Nephron progenitor cell (in vitro differentiated cells): ENCODE results near the gene RBBP8.

Experiments used
- DNase-seq: peaks from one replicate; pipeline ENCODE4 v3.0.0; 2021
- H3K27ac Mint-ChIP-seq: 2 replicates; pipeline ENCODE4 v1.8.0; 2021; ENCODE audit warnings: mild to moderate bottlenecking, moderate library complexity, mixed read lengths
- H3K27me3 Mint-ChIP-seq: 2 replicates; pipeline ENCODE4 v1.8.0; 2021; ENCODE audit warnings: mild to moderate bottlenecking, low read depth, mixed read lengths; ENCODE audit not compliant: poor library complexity
- H3K36me3 Mint-ChIP-seq: 2 replicates; pipeline ENCODE4 v1.8.0; 2021; ENCODE audit warnings: low read depth, mixed read lengths
- H3K4me1 Mint-ChIP-seq: 2 replicates; pipeline ENCODE4 v1.8.0; 2021; ENCODE audit warnings: mixed read lengths
- H3K4me3 Mint-ChIP-seq: 2 replicates; pipeline ENCODE4 v1.8.0; 2021; ENCODE audit warnings: mild to moderate bottlenecking, moderate library complexity, mixed read lengths
- H3K9me3 Mint-ChIP-seq: 2 replicates; pipeline ENCODE4 v1.8.0; 2021; ENCODE audit warnings: mild to moderate bottlenecking, moderate library complexity, mixed read lengths
- TF ChIP-seq, protein P1 (sequence below): fragments of 200-600 bp; sonication (generic); IDR thresholded peaks from 2 replicates; pipeline ENCODE4 v1.5.0; 2021; ENCODE audit warnings: antibody characterized with exemption

The RBBP8 gene

DNA sequence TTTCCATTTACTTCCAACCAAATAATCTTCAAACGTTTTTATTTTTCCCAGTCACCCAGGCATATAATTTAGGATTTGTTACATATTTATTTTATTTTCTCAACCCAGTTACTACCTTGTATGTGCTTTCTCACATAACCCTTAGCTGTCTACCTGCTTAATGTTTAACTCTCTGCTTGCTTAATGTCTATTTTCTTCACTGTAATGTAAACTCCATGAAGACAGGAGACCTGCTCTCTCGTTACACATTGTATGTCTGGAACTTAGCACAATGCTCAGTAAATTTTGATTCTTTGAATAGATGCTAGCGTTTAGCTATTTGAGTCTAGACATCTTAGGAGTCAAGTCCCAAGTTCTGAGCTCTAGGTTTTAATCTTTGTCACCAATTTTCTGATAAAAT, 70.2 kb downstream of the RBBP8 start:
- Mint-ChIP-seq H3K27me3 (no peaks in the 10 kb centered on the region), H3K36me3 (peaks cover 53% of the 10 kb centered on the region), H3K9me3 (no peaks in the 10 kb centered on the region), H3K27ac (no peak overlapping the region), H3K4me1 (peaks cover 11% of the 10 kb centered on the region), H3K4me3 (no peak overlapping the region)
- DNase-seq: no peak
- TF ChIP-seq, protein P1, sequence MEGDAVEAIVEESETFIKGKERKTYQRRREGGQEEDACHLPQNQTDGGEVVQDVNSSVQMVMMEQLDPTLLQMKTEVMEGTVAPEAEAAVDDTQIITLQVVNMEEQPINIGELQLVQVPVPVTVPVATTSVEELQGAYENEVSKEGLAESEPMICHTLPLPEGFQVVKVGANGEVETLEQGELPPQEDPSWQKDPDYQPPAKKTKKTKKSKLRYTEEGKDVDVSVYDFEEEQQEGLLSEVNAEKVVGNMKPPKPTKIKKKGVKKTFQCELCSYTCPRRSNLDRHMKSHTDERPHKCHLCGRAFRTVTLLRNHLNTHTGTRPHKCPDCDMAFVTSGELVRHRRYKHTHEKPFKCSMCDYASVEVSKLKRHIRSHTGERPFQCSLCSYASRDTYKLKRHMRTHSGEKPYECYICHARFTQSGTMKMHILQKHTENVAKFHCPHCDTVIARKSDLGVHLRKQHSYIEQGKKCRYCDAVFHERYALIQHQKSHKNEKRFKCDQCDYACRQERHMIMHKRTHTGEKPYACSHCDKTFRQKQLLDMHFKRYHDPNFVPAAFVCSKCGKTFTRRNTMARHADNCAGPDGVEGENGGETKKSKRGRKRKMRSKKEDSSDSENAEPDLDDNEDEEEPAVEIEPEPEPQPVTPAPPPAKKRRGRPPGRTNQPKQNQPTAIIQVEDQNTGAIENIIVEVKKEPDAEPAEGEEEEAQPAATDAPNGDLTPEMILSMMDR: no peak

DNA sequence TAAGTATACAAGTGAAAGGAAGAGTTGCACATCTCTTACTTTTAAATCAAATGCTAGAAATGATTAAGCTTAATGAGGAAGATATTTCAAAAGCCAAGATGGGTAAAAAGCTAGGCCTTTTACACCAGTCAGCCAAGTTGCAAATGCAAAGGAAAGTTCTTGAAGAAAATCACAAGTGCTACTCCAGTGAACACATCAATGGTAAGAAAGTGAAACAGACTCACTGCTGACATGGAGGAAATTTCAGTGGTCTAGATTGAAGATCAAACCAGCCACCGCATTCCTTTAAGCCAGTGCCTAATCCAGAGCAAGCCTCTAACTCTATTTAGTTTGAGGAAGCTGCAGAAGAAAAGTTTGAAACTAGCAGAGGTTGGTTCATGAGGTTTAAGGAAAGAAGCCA, 79.1 kb downstream of the RBBP8 start:
- Mint-ChIP-seq H3K4me3 (no peak overlapping the region), H3K4me1 (no peaks in the 10 kb centered on the region), H3K9me3 (no peaks in the 10 kb centered on the region), H3K27me3 (no peaks in the 10 kb centered on the region), H3K27ac (no peak overlapping the region), H3K36me3 (peaks cover 46% of the 10 kb centered on the region)
- TF ChIP-seq, protein P1: no peak
- DNase-seq: no peak

DNA sequence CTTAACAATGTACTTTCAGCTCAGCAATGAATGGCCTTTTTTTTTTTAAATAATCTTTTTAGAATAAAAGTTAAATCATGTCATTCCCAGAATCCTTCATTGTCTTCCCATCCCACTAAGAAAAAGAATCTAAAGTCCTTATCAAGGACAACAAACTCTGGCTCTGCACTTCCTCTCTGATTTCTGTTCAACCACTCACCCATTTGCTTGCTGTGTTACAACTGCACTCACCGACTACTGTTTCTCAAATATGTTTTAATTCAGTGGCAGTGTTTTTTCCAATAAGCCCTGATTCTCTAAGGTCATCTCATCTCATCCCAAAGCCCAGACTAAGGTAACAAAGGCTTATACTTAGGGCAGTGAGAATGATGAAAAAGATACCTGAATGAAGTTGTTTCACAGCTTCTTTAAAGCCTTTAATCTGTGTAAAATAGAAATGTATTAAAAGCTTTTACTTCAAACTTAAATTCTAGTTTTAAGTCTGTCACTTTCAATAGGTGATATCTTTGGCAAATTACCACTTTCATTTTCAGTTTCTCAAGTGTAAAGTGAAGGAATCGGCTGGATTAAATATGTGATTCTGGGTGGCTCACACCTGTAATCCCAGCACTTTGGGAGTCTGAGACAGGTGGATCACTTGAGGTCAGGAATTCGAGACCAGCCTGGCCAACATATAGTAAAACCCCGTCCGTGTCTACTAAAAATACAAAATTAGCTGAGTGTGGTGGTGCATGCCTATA, 87.6 kb downstream of the RBBP8 start:
- TF ChIP-seq, protein P1: no peak
- H3K9me3 Mint-ChIP-seq: no peaks in the 10 kb centered on the region
- H3K4me3 Mint-ChIP-seq: no peak overlapping the region
- no peaks in the 10 kb centered on the region for H3K4me1 Mint-ChIP-seq
- DNase-seq: no peak
- no peaks in the 10 kb centered on the region for H3K27me3 Mint-ChIP-seq
- peak overlapping the region; percentile 64 for H3K27ac Mint-ChIP-seq
- H3K36me3 Mint-ChIP-seq: peaks cover 41% of the 10 kb centered on the region

DNA sequence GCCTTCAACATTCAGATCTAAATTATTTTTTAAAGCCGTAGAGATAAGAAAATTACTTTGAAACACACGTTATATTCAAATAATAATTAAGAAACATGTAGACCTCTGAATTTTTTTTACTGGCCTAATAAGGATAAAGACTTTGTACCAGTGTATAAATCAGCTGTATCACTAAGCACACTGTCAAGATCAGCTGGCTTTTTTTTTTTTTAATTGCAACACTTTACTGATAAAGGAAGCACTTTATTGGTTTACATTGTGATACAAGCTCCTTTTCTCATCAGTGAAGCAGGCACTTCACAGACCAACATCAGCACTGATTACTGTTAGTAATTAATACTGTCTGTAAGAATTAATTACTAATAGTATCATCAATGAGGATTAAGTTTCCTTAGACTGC, 88.5 kb downstream of the RBBP8 start:
- no peaks in the 10 kb centered on the region for H3K27me3 Mint-ChIP-seq
- H3K27ac Mint-ChIP-seq: no peak overlapping the region
- TF ChIP-seq, protein P1: no peak
- no peak overlapping the region for H3K4me3 Mint-ChIP-seq
- DNase-seq: no peak
- peaks cover 47% of the 10 kb centered on the region for H3K36me3 Mint-ChIP-seq
- H3K9me3 Mint-ChIP-seq: no peaks in the 10 kb centered on the region
- H3K4me1 Mint-ChIP-seq: no peaks in the 10 kb centered on the region

DNA sequence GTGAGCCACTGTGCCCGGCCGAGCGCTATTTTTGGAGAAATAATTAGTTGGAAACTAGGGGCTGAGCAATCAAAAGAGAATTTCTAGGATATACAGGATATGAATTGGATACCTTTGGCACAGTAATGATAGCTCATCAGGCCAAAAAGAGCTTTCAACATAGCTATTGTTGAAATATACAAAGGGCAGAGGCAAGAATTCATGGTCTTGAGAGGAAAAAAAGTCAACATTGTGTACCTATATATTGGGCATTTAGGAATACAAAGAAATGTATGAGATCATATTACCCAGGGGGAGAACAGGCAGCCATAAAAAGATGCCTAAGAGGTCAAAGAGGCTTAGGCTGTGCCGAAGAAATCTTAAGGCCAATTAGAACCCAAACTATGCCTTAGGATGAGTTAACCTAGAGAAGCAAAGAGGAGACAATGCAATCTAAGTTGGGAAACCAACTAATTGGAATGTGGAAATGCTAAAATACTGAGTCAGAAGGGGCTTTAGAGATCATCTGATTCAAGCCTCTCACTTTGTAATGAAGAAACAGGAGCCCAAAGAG, 99.0 kb downstream of the RBBP8 start:
- no peaks in the 10 kb centered on the region for H3K27me3 Mint-ChIP-seq
- H3K9me3 Mint-ChIP-seq: no peaks in the 10 kb centered on the region
- DNase-seq: no peak
- H3K36me3 Mint-ChIP-seq: peaks cover 17% of the 10 kb centered on the region
- peaks cover 16% of the 10 kb centered on the region for H3K4me1 Mint-ChIP-seq
- H3K27ac Mint-ChIP-seq: peak overlapping the region; percentile 33
- H3K4me3 Mint-ChIP-seq: no peak overlapping the region
- TF ChIP-seq, protein P1: no peak

DNA sequence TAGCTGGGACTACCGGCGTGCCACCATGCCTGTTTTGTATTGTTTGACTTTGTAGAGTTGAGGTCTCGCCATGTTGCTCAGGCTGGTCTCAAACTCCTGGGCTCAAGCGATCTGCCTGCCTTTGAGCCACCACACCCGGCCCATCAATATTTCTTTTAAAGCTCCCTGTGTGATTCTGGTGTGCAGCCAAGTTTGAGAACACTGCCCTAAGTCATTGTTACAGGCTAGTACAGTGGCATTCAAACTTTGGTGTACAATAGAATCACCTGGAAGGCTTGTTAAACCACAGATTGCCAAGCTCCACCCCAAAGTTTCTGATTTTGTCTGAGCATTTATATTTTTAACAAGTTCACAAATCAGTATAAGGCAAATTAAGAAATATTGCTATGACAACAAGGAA, 99.9 kb downstream of the RBBP8 start:
- Mint-ChIP-seq H3K36me3 (peaks cover 7% of the 10 kb centered on the region), H3K9me3 (no peaks in the 10 kb centered on the region), H3K27me3 (no peaks in the 10 kb centered on the region), H3K4me3 (no peak overlapping the region), H3K4me1 (peaks cover 17% of the 10 kb centered on the region), H3K27ac (no peak overlapping the region)
- TF ChIP-seq, protein P1: no peak
- DNase-seq: no peak
